Activated gamma-delta T cell treated with Interleukin-2 at 50 U/mL for 16 hours (primary cell): ENCODE data around the gene SLC24A4.
"Not testable (repeated sequence)": the region's sequence is repeated elsewhere in the genome, so short reads cannot be mapped to it uniquely, and the experiment has no call there.

Source experiments
- DNase-seq: peaks from one replicate; pipeline ENCODE4 v3.0.0-alpha.2; 2020

The SLC24A4 gene

GRCh38 chr14:92372230-92372629, 49.3 kb downstream of the SLC24A4 start:
- no peak for DNase-seq

GRCh38 chr14:92373336-92373735, 50.4 kb downstream of the SLC24A4 start:
- DNase-seq: no peak

- DNase-seq: no peak
Measured at GRCh38 chr14:92380131-92380530, 57.2 kb downstream of the SLC24A4 start.

- DNase-seq: no peak
Measured at GRCh38 chr14:92380582-92380981, 57.6 kb downstream of the SLC24A4 start.

- no peak for DNase-seq
Measured at GRCh38 chr14:92382677-92383076, 59.7 kb downstream of the SLC24A4 start.

GRCh38 chr14:92383805-92384204, 60.8 kb downstream of the SLC24A4 start:
- no peak for DNase-seq

- no peak for DNase-seq
Measured at GRCh38 chr14:92384461-92385133, 61.6 kb downstream of the SLC24A4 start.

GRCh38 chr14:92385561-92385960, 62.6 kb downstream of the SLC24A4 start:
- no peak for DNase-seq

- DNase-seq: no peak
Measured at GRCh38 chr14:92386165-92386564, 63.2 kb downstream of the SLC24A4 start.

- DNase-seq: no peak
Measured at GRCh38 chr14:92386637-92387036, 63.7 kb downstream of the SLC24A4 start.

GRCh38 chr14:92387578-92387977, 64.6 kb downstream of the SLC24A4 start:
- no peak for DNase-seq

GRCh38 chr14:92389598-92390158, 66.7 kb downstream of the SLC24A4 start:
- no peak for DNase-seq

GRCh38 chr14:92391726-92392125, 68.8 kb downstream of the SLC24A4 start:
- no peak for DNase-seq

GRCh38 chr14:92392711-92393110, 69.7 kb downstream of the SLC24A4 start:
- no peak for DNase-seq

- DNase-seq: no peak
Measured at GRCh38 chr14:92397150-92397952, 74.4 kb downstream of the SLC24A4 start.

- no peak for DNase-seq
Measured at GRCh38 chr14:92397953-92398564, 75.1 kb downstream of the SLC24A4 start.

- no peak for DNase-seq
Measured at GRCh38 chr14:92398888-92399636, 76.1 kb downstream of the SLC24A4 start.

- no peak for DNase-seq
Measured at GRCh38 chr14:92400579-92401444, 77.8 kb downstream of the SLC24A4 start.

GRCh38 chr14:92401561-92401960, 78.6 kb downstream of the SLC24A4 start:
- no peak for DNase-seq

GRCh38 chr14:92402500-92402899, 79.5 kb downstream of the SLC24A4 start:
- not testable (repeated sequence) for DNase-seq

- DNase-seq: no peak
Measured at GRCh38 chr14:92404018-92404417, 81.1 kb downstream of the SLC24A4 start.

GRCh38 chr14:92404421-92404820, 81.5 kb downstream of the SLC24A4 start:
- DNase-seq: no peak
